Epithelial cell of esophagus (primary cell): ENCODE results near the gene FOSB.
A peak's percentile ranks its signal among the peaks of the same experiment; 100 is the strongest.

Experiments
- DNase-seq: peaks from one replicate; pipeline ENCODE4 v3.0.0; 2010; ENCODE audit warnings: low read depth
- H3K4me3 ChIP-seq: 2 replicates; pipeline ENCODE4 v1.5.1; 2011; ENCODE audit warnings: mild to moderate bottlenecking, low read length, control low read depth
- CTCF ChIP-seq: IDR thresholded peaks from 2 replicates; pipeline ENCODE4 v1.5.1; 2011; ENCODE audit warnings: low read depth, mild to moderate bottlenecking, low read length, control low read depth, inconsistent platforms; ENCODE audit not compliant: insufficient read depth; ENCODE audit errors: missing control alignments

Gene FOSB

GRCh38 chr19:45469132-45469944, 1.5 kb downstream of the FOSB start:
- H3K4me3 ChIP-seq = peak overlapping the region; percentile 91
- peak; percentile 93 for DNase-seq
- TF ChIP-seq CTCF = no peak

- peak; percentile 83 for DNase-seq
- TF ChIP-seq CTCF = no peak
- peak overlapping the region; percentile 91 for H3K4me3 ChIP-seq
Observed at GRCh38 chr19:45469945-45470761, 2.4 kb downstream of the FOSB start.

- no peak for DNase-seq
- H3K4me3 ChIP-seq = no peak overlapping the region
- TF ChIP-seq CTCF = no peak
Observed at GRCh38 chr19:45470762-45471081, 2.9 kb downstream of the FOSB start.

GRCh38 chr19:45471111-45471930, 3.5 kb downstream of the FOSB start:
- H3K4me3 ChIP-seq = no peak overlapping the region
- no peak for TF ChIP-seq CTCF

GRCh38 chr19:45471931-45472562, 4.3 kb downstream of the FOSB start:
- H3K4me3 ChIP-seq = no peak overlapping the region
- no peak for TF ChIP-seq CTCF
- no peak for DNase-seq

More at GRCh38 chr19:45471111-45471930, 3.5 kb downstream of the FOSB start:
- no peak for DNase-seq

GRCh38 chr19:45472563-45473366, 5.0 kb downstream of the FOSB start:
- no peak for DNase-seq
- no peak for TF ChIP-seq CTCF
- H3K4me3 ChIP-seq = no peak overlapping the region
